Stimulated activated CD4-positive, alpha-beta T cell treated with anti-CD3 and anti-CD28 coated beads, Interleukin-1b, Interleukin-23, amount 100 ng/mL, for 48 hours (primary cell): ENCODE results near the gene UNC13B.

Experiments
- DNase-seq: peaks from one replicate; pipeline ENCODE4 v3.0.0-alpha.2; 2020

Gene UNC13B

GRCh38 chr9:35340046-35340445 lies 178.2 kb downstream of the UNC13B start:
- DNase-seq = no peak

DNA sequence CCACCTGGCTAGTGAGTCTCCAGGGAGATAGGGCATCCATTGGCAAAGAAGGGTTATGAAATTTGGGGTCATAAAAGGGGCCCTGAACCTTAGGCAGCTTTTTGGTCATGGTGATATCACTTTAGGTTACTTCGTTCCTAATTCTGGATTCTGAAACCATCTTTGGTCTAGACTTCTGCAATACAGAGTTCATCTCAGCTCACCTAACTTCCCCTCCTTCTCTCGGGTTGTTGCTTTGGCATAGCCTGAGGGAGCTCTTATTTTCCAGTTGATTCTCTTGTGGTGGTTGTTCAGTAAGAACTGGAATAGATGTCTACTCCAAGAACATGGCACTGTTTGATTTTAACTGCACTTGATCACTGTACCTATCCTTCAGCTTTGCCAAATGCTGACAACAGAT lies 179.2 kb downstream of the UNC13B start:
- DNase-seq = no peak

GRCh38 chr9:35341585-35341984 lies 179.8 kb downstream of the UNC13B start:
- DNase-seq = no peak

GRCh38 chr9:35342221-35342958 lies 180.6 kb downstream of the UNC13B start:
- no peak for DNase-seq

GRCh38 chr9:35348109-35348508 lies 186.3 kb downstream of the UNC13B start:
- no peak for DNase-seq

GRCh38 chr9:35349287-35349990 lies 187.6 kb downstream of the UNC13B start:
- DNase-seq = no peak

GRCh38 chr9:35350212-35350611 lies 188.4 kb downstream of the UNC13B start:
- no peak for DNase-seq

DNA sequence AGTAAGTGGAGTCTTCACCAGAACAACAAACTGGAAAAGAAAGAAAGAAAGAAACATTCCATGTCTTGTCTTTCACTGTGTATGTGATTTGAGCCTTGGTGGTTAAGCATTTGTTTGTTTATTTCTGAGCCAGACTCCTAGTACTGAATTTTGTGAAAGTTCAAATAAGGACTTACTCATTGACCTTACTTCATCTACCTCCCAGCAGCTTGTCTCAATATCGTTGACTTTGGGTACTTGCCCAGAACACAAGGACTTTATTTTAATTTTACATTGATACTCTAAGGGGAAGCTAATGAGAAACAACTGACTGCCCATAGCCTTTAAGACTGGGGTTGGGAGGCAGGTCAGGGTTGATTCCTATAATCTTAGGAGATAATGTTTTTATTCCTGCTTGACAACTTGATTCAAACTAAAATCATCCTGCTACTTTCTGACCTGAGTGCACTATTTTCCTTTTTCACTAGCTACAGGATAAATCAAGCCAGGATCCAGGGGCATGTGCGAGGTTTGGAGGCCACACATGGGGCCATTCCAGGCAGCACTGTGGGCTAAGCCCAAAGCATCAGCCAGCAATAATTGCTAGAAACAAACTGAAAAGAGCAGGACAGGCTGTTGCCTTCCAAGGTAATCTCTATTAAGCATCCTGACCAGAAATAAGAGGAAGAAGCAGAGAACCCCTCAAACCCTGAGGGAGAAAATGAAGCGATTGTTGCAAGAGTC lies 189.2 kb downstream of the UNC13B start:
- DNase-seq = no peak

DNA sequence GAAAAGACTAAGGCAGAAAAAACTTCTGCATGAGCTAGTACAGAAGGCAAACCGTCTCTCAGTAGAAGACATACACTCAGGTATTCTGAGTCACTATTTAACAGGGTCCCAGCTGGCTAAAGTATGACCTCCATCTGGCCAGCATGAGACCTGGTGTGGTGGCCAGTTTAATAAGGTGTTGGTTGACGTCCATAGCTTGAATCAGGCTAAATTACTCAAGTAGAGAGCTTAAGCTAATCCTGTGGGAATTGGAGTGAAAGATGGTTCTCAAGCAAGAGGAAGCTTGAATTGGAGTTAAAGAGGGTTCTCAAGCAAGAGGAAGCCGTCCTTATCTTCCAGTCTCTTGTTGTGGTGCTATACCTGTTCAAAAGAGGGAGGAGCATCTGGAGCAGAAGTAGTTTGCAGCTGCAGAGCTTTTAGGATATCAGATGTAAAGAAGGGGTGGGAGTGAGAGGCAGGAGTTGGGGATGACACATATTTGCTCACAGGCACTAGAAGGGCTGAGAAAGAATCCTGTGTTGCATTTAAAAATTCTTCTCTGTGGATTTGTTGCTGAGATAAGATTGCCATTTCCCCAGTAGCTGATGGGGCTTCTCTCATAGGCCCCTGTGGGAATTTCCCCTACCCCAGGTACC lies 192.0 kb downstream of the UNC13B start:
- DNase-seq = no peak

DNA sequence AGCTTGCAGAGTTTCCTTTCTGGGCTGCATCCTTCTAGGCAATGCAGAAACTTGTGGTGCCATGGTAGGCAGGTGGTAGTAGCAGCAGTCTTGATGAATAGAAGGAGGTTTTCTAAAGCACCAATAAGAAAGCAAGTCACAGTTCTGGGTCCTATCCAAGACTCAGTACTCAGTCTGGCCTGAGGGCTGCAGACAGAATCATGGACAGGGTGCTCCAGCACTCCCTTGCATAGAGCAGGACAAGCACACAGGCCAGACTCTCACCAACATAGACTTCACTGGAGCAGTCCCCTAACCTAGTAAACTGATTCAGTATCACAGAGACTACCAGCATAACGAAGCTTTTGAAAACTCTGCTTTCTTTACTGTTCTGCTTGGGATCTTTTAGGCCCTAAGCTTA lies 194.1 kb downstream of the UNC13B start:
- no peak for DNase-seq

DNA sequence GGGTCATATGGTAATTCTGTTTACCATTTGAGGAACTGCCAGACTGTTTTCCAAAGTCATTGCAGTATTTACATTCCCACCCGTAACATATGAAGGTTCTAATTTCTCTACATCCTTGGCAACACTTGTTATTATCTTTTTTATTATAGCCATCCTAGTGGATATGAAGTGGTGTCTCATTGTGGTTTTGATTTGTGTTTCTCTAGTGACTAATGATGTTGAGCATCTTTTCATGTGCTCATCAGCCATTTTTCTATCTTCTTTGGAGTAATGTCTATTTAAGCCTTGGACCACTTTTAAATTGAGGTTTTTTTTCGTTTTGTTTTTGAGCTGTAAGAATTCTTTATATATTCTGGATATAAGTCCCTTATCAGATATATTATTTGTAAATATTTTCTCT lies 195.3 kb downstream of the UNC13B start:
- DNase-seq = no peak

- no peak for DNase-seq
Observed at GRCh38 chr9:35357826-35358225, 196.0 kb downstream of the UNC13B start.

DNA sequence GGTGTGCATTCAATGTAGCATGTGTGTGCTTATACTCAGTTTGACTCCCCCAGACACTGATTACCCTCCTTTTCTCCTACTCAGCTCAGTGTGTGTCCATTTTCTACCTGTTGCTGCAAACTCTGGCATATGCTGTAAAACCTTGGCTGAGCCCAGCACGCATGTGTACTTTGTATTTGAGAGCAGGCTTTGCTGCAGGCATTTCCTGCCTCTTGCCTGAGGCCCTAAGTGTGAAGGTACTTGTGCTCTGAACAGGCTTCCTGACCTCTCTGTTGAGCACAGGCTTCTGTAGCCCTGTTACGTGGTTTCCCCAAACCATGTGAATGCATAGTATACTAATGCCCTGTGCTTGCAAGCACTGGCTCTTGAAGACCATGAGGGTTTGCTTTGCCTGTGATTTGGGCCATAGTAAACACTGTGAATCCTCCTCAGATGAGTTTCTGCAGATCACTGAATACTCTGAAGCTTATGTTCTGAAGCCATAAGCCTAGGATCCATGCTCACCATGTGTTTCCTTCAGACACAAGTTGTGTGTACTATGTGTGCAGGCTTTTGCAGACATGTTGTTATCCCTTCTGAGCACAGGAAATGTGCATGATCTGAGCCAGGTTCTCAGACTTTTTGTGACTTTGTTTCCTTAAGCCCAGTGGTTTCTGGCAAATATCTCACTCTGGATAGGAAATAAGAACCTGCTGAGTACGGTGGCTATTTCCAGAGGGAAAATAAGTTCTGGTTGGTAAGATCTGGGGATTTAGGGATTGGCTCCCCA lies 203.2 kb downstream of the UNC13B start:
- DNase-seq = no peak

- DNase-seq = no peak
Observed at GRCh38 chr9:35366627-35367026, 204.8 kb downstream of the UNC13B start.

DNA sequence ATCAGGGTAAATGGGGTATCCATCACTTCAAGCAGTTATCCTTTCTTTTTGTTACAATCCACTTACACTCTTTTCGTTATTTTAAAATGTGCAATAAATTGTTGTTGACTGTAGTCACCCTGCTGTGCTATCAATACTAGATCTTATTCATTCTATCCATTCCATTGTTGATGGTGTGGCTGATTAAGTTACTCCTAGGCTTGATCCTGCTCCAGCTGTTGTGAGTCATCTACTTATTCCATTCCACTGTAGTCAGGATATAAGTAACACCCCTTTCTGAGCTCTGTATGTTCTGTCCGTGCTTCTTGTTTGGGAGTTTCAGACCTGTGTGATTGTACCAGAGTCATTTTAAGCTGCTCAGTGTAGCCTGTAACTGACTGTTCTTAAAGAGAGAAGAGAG lies 205.6 kb downstream of the UNC13B start:
- DNase-seq = no peak

GRCh38 chr9:35370241-35370640 lies 208.4 kb downstream of the UNC13B start:
- no peak for DNase-seq

DNA sequence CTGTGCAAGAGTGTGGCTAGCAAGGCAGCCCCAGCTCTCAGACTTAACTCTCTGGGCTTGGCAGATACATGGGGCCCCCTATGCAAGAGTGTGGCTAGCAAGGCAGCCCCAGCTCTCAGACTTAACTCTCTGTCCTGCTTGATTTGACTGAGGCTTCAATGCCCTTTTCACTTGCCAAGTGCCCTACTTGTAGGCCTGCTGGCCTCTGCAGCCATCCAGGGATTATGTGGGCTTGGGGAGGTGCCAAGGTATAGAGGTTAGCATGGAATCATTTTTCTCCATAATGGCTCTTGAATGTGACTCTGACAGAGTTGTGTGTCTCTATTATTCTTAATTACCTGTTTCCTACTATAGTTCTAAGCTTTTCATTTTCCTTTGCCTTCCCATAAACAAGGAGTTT lies 212.6 kb downstream of the UNC13B start:
- DNase-seq = no peak

- no peak for DNase-seq
Observed at GRCh38 chr9:35374910-35375309, 213.1 kb downstream of the UNC13B start.

GRCh38 chr9:35380039-35380438 lies 218.2 kb downstream of the UNC13B start:
- DNase-seq = no peak

GRCh38 chr9:35380619-35381018 lies 218.8 kb downstream of the UNC13B start:
- no peak for DNase-seq

GRCh38 chr9:35385042-35385441 lies 223.2 kb downstream of the UNC13B start:
- DNase-seq = no peak

GRCh38 chr9:35395076-35395705 lies 233.4 kb downstream of the UNC13B start:
- no peak for DNase-seq
